HEK293T (cell line): Measurements from ENCODE around the gene MIGA2.

ENCODE experiments used
- BHLHE40 ChIP-seq: fragments of 450-650 bp; IDR thresholded peaks from 2 replicates; pipeline ENCODE4 v1.6.1; 2016; ENCODE audit warnings: mild to moderate bottlenecking, moderate library complexity, borderline replicate concordance
- FOXA1 ChIP-seq: fragments of 450-650 bp; IDR thresholded peaks from 2 replicates; pipeline ENCODE4 v1.6.1; 2016; ENCODE audit warnings: mild to moderate bottlenecking
- FOXK2 ChIP-seq: fragments of 450-650 bp; IDR thresholded peaks from 2 replicates; pipeline ENCODE4 v1.6.1; 2016; ENCODE audit warnings: mild to moderate bottlenecking
- L3MBTL2 ChIP-seq: fragments of 450-650 bp; conservative IDR thresholded peaks from 2 replicates; pipeline ENCODE4 v1.6.1; 2016; ENCODE audit warnings: mild to moderate bottlenecking
- LEF1 ChIP-seq: fragments of 450-650 bp; IDR thresholded peaks from 2 replicates; pipeline ENCODE4 v1.6.1; 2017; ENCODE audit warnings: mild to moderate bottlenecking, borderline replicate concordance
- NFRKB ChIP-seq: fragments of 450-650 bp; IDR thresholded peaks from 2 replicates; pipeline ENCODE4 v1.6.1; 2016; ENCODE audit warnings: mild to moderate bottlenecking, moderate library complexity
- PKNOX1 ChIP-seq: fragments of 450-650 bp; IDR thresholded peaks from 2 replicates; pipeline ENCODE4 v1.6.1; 2016
- SP1 ChIP-seq: fragments of 450-650 bp; IDR thresholded peaks from 2 replicates; pipeline ENCODE4 v1.6.1; 2017

- TF ChIP-seq NFRKB (no peak), SP1 (no peak), BHLHE40 (no peak), FOXA1 (no peak), FOXK2 (no peak), LEF1 (no peak), L3MBTL2 (no peak), PKNOX1 (no peak)
These were observed 22.8 kb downstream of the MIGA2 start for GRCh38 chr9:129058965-129059795.
